ENCODE measurements around the gene CIB4. TPM values are rescaled to one million over a fixed set of nuclear protein-coding genes. Genes with fewer than 3 reads are reported as not detected.

The CIB4 gene
- total RNA-seq, 2 donors from 2014 or later, result not detected

DNA sequence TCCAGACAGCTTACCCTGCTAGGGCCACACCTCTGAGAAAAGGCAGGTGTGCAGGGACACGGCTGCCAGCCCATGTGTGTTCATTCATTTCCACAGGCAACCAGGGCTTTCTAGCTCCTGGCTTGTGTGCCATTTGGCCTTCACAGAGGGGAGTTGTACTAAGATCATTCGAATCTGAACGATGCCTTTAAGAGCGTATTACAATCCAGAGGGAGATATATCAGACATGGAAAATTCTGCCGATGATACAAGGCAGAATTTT, 99.0 kb downstream of the CIB4 start:
- H3K36me3 ChIP-seq (replicated peaks in 1 of 2; ENCODE audit: insufficient read depth in 1 of 2, low read depth in 2 of 2), result no peaks in the 10 kb centered on the region
- WGBS, 2 donors, result 26 to 44% methylated on average over 5 of the region's 5 CpGs
- intact Hi-C loops (cut with DNase I), result no loop called here
- ATAC-seq (peak; percentile 83), DNase-seq (peak; percentile 39 to 74 (median 63))
- no peaks in the 10 kb centered on the region for H3K27me3 ChIP-seq
- H3K9me3 ChIP-seq, result no peaks in the 10 kb centered on the region
- TF ChIP-seq POLR2A (IDR thresholded peaks at IDR 0.05), result no peak
- TF ChIP-seq, protein P1, sequence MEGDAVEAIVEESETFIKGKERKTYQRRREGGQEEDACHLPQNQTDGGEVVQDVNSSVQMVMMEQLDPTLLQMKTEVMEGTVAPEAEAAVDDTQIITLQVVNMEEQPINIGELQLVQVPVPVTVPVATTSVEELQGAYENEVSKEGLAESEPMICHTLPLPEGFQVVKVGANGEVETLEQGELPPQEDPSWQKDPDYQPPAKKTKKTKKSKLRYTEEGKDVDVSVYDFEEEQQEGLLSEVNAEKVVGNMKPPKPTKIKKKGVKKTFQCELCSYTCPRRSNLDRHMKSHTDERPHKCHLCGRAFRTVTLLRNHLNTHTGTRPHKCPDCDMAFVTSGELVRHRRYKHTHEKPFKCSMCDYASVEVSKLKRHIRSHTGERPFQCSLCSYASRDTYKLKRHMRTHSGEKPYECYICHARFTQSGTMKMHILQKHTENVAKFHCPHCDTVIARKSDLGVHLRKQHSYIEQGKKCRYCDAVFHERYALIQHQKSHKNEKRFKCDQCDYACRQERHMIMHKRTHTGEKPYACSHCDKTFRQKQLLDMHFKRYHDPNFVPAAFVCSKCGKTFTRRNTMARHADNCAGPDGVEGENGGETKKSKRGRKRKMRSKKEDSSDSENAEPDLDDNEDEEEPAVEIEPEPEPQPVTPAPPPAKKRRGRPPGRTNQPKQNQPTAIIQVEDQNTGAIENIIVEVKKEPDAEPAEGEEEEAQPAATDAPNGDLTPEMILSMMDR (IDR thresholded peaks at IDR 0.05), result no peak
- H3K4me1 ChIP-seq, result peaks cover 13% of the 10 kb centered on the region
- no peak overlapping the region for H3K4me3 ChIP-seq
- peak overlapping the region in 1 of 4 donors; percentile 23 for H3K27ac ChIP-seq

DNA sequence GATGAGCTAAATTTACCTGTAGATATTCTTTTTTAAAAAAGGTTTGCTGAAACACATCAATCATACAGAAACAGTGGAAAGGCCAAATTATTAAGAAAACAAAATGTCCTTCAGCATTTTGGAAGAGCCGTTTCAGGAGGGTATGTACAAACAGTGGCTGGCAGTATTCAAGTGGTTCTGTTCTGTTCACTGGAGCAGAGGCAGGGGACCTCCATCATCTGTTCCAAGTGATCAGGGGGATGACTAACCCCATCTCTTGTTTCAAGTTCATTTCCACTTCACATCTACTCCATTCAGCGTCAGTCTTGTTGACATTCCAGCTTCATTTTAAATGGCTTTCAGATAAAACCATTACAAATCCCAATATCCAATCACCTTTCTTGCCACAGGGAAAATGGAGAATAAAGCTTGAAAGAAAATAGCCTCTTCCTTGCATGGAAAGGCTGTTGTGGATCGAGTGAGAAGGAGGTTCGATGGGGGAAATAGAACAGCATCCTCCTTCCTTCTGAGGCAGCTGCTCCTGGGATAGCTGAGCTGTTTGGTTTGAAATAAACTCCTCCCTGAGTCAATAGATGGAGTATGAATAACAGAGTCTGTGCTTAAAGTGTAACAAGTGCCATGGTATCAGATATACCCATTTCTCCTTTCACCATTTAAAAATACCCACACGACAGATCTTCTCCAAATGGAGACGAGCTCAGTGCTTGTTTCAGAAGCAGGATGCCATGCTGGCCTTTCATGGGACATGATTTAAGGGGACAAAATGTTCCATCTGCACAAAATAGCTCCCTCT, 99.6 kb downstream of the CIB4 start:
- peak overlapping the region in 1 of 4 donors; percentile 23 for H3K27ac ChIP-seq
- TF ChIP-seq POLR2A (IDR thresholded peaks at IDR 0.05), result no peak
- TF ChIP-seq, protein P1 (IDR thresholded peaks at IDR 0.05), result no peak
- ATAC-seq (peak; percentile 33), DNase-seq (no peak)
- no peaks in the 10 kb centered on the region for H3K27me3 ChIP-seq
- no peaks in the 10 kb centered on the region for H3K36me3 ChIP-seq (replicated peaks in 1 of 2; ENCODE audit: insufficient read depth in 1 of 2, low read depth in 2 of 2)
- intact Hi-C loops (cut with DNase I), result no loop called here
- no peaks in the 10 kb centered on the region for H3K9me3 ChIP-seq
- no peak overlapping the region for H3K4me3 ChIP-seq
- 46 to 47% methylated on average over 6 of the region's 6 CpGs for WGBS, 2 donors
- H3K4me1 ChIP-seq, result peaks cover 13% of the 10 kb centered on the region

DNA sequence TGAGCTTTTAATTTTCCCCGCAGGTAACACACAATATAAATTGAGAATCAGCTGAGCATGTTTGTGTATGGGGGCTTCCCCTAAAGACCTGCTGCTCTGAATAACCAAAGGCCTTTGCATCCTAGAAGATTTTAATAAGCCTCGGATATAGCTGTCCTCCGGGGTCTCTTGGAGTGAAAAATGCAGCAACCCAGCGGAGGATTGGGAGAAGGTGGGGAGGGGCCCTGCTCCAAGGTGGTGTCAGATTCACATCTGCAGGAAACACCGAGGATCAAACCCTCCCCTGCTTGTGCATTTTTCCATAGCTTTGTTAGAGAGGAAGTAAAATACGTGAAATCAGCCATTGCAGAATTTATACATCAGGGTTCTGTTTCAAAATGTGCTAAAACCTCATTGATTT, 100.2 kb downstream of the CIB4 start:
- DNase-seq, result no peak
- Histone ChIP-seq H3K4me3 (no peak overlapping the region), H3K9me3 (no peaks in the 10 kb centered on the region), H3K4me1 (peaks cover 13% of the 10 kb centered on the region), H3K36me3 (replicated peaks in 1 of 2; ENCODE audit: insufficient read depth in 1 of 2, low read depth in 2 of 2) (no peaks in the 10 kb centered on the region), H3K27me3 (no peaks in the 10 kb centered on the region), H3K27ac (no peak overlapping the region)
- WGBS, 2 donors, result 72 to 78% methylated on average over 6 of the region's 6 CpGs
- ATAC-seq, result no peak
- TF ChIP-seq POLR2A (IDR thresholded peaks at IDR 0.05), result no peak
- TF ChIP-seq, protein P1 (IDR thresholded peaks at IDR 0.05), result no peak
- intact Hi-C loops (cut with DNase I), result no loop called here

GRCh38 chr2:26540306-26540705, 100.9 kb downstream of the CIB4 start:
- Histone ChIP-seq H3K27me3 (no peaks in the 10 kb centered on the region), H3K9me3 (no peaks in the 10 kb centered on the region), H3K27ac (no peak overlapping the region), H3K36me3 (replicated peaks in 1 of 2; ENCODE audit: insufficient read depth in 1 of 2, low read depth in 2 of 2) (no peaks in the 10 kb centered on the region), H3K4me1 (peaks cover 13% of the 10 kb centered on the region), H3K4me3 (no peak overlapping the region)
- intact Hi-C loops (cut with DNase I), result no loop called here
- 68 to 77% methylated on average over 6 to 10 of the region's 10 CpGs for WGBS, 2 donors
- DNase-seq, result no peak
- no peak for ATAC-seq
- no peak for TF ChIP-seq POLR2A (IDR thresholded peaks at IDR 0.05)
- TF ChIP-seq, protein P1 (IDR thresholded peaks at IDR 0.05), result no peak
